HL-60 (cell line): Measurements from ENCODE around the gene CPT1C.
A peak's percentile ranks its signal among the peaks of the same experiment; 100 is the strongest.

Source experiments
- DNase-seq, 2 experiments: peaks; one replicate each; pipeline ENCODE4 v3.0.0-alpha.2; 2010 to 2020; ENCODE audit warnings: low read depth in 1 of 2, low spot score in 1 of 2
- H3K27ac ChIP-seq: fragments of 250-450 bp; sonication (Bioruptor Pico); replicated peaks from 2 replicates; pipeline ENCODE4 v1.5.1; 2020; ENCODE audit warnings: mild to moderate bottlenecking, moderate library complexity
- H3K27me3 ChIP-seq: fragments of 250-450 bp; sonication (Bioruptor Pico); 2 replicates; pipeline ENCODE4 v1.5.1; 2021; ENCODE audit warnings: mild to moderate bottlenecking, moderate library complexity; ENCODE audit not compliant: insufficient read depth, poor library complexity, severe bottlenecking
- H3K4me3 ChIP-seq: replicated peaks from 2 replicates; pipeline ENCODE4 v1.5.1; 2011; ENCODE audit warnings: mild to moderate bottlenecking, control low read depth, low read length; ENCODE audit not compliant: insufficient read depth
- CTCF ChIP-seq: IDR thresholded peaks from one replicate; pipeline ENCODE4 v1.5.1; 2011; ENCODE audit warnings: low read length, control low read depth, inconsistent platforms; ENCODE audit not compliant: insufficient read depth
- GABPA ChIP-seq: IDR thresholded peaks from 2 replicates; pipeline ENCODE4 v1.6.1; 2012; ENCODE audit warnings: low read depth
- POLR2AphosphoS5 ChIP-seq: IDR thresholded peaks from 2 replicates; pipeline ENCODE4 v1.6.1; 2012; ENCODE audit warnings: low read depth
- SPI1 ChIP-seq: IDR thresholded peaks from 2 replicates; pipeline ENCODE4 v1.6.1; 2012; ENCODE audit warnings: low read depth, mild to moderate bottlenecking, borderline replicate concordance
- TF ChIP-seq, protein P1 (sequence below): IDR thresholded peaks from 2 replicates; pipeline ENCODE4 v1.6.1; 2012; ENCODE audit warnings: low read depth; ENCODE audit not compliant: insufficient replicate concordance

The CPT1C gene

GRCh38 chr19:49739933-49740332, 49.0 kb downstream of the CPT1C start:
- DNase-seq = no peak
- no peak overlapping the region for H3K4me3 ChIP-seq
- no peaks in the 10 kb centered on the region for H3K27me3 ChIP-seq
- TF ChIP-seq SPI1 = no peak
- TF ChIP-seq, protein P1, sequence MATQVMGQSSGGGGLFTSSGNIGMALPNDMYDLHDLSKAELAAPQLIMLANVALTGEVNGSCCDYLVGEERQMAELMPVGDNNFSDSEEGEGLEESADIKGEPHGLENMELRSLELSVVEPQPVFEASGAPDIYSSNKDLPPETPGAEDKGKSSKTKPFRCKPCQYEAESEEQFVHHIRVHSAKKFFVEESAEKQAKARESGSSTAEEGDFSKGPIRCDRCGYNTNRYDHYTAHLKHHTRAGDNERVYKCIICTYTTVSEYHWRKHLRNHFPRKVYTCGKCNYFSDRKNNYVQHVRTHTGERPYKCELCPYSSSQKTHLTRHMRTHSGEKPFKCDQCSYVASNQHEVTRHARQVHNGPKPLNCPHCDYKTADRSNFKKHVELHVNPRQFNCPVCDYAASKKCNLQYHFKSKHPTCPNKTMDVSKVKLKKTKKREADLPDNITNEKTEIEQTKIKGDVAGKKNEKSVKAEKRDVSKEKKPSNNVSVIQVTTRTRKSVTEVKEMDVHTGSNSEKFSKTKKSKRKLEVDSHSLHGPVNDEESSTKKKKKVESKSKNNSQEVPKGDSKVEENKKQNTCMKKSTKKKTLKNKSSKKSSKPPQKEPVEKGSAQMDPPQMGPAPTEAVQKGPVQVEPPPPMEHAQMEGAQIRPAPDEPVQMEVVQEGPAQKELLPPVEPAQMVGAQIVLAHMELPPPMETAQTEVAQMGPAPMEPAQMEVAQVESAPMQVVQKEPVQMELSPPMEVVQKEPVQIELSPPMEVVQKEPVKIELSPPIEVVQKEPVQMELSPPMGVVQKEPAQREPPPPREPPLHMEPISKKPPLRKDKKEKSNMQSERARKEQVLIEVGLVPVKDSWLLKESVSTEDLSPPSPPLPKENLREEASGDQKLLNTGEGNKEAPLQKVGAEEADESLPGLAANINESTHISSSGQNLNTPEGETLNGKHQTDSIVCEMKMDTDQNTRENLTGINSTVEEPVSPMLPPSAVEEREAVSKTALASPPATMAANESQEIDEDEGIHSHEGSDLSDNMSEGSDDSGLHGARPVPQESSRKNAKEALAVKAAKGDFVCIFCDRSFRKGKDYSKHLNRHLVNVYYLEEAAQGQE = no peak
- no peak for TF ChIP-seq POLR2AphosphoS5
- TF ChIP-seq CTCF = no peak
- no peak for TF ChIP-seq GABPA
- H3K27ac ChIP-seq = no peak overlapping the region

GRCh38 chr19:49741210-49741844, 50.4 kb downstream of the CPT1C start:
- TF ChIP-seq POLR2AphosphoS5 = no peak
- Histone ChIP-seq H3K27me3 (no peaks in the 10 kb centered on the region), H3K27ac (peak overlapping the region; percentile 21), H3K4me3 (no peak overlapping the region)
- DNase-seq = peak; percentile 46 to 58

DNA sequence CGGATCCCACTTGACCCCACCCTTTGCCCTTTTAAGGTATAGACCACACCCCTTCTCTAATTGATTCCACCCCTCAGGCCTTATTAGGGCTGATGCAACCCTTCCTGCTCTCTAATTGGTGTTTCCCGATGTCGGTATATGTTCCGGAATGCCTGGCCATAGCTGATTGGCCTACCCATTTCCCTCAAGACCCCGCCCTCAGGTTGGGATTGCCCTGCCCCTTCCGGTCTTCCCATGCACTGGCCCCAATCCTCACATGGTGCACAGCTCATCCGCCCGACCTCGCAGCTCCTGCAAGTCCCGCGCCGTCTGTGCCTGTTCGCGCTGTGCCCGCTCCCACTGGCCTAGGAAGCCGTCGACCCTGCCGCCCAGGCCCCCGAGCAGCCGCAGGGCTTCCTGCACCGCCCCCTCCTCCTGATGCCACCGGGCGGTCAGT, 54.0 kb downstream of the CPT1C start:
- Histone ChIP-seq H3K27ac (no peak overlapping the region), H3K4me3 (no peak overlapping the region), H3K27me3 (no peaks in the 10 kb centered on the region)
- DNase-seq = no peak
- TF ChIP-seq, protein P1 = no peak
- TF ChIP-seq POLR2AphosphoS5 (no peak), SPI1 (no peak), GABPA (no peak)

GRCh38 chr19:49746206-49746958, 55.5 kb downstream of the CPT1C start:
- H3K27ac ChIP-seq = no peak overlapping the region
- TF ChIP-seq, protein P1 = no peak
- TF ChIP-seq POLR2AphosphoS5 (no peak), GABPA (no peak), CTCF (no peak), SPI1 (no peak)
- H3K4me3 ChIP-seq = no peak overlapping the region
- no peak for DNase-seq
- no peaks in the 10 kb centered on the region for H3K27me3 ChIP-seq
